T-helper 1 cell treated with Interleukin-12 subunit alpha and Interleukin-12 subunit beta and Interleukin-4 antibody, amounts not matched to agents 30 μg/mL and 1 μg/mL, for 36 hours (primary cell): ENCODE data around the gene SMAD3.

ENCODE experiments used
- H3K27ac Mint-ChIP-seq: one replicate; pipeline ENCODE4 v1.8.0; 2021; ENCODE audit warnings: mild to moderate bottlenecking, mixed read lengths
- H3K27me3 Mint-ChIP-seq: one replicate; pipeline ENCODE4 v1.8.0; 2021; ENCODE audit warnings: low read depth, mixed read lengths
- H3K36me3 Mint-ChIP-seq: one replicate; pipeline ENCODE4 v1.8.0; 2021; ENCODE audit warnings: low read depth, mixed read lengths
- H3K4me1 Mint-ChIP-seq: one replicate; pipeline ENCODE4 v1.8.0; 2021; ENCODE audit warnings: low read depth, mixed read lengths
- H3K4me3 Mint-ChIP-seq: one replicate; pipeline ENCODE4 v1.8.0; 2021; ENCODE audit warnings: mild to moderate bottlenecking, moderate library complexity, mixed read lengths
- H3K9me3 Mint-ChIP-seq: one replicate; pipeline ENCODE4 v1.8.0; 2021; ENCODE audit warnings: mixed read lengths

SMAD3 gene

DNA sequence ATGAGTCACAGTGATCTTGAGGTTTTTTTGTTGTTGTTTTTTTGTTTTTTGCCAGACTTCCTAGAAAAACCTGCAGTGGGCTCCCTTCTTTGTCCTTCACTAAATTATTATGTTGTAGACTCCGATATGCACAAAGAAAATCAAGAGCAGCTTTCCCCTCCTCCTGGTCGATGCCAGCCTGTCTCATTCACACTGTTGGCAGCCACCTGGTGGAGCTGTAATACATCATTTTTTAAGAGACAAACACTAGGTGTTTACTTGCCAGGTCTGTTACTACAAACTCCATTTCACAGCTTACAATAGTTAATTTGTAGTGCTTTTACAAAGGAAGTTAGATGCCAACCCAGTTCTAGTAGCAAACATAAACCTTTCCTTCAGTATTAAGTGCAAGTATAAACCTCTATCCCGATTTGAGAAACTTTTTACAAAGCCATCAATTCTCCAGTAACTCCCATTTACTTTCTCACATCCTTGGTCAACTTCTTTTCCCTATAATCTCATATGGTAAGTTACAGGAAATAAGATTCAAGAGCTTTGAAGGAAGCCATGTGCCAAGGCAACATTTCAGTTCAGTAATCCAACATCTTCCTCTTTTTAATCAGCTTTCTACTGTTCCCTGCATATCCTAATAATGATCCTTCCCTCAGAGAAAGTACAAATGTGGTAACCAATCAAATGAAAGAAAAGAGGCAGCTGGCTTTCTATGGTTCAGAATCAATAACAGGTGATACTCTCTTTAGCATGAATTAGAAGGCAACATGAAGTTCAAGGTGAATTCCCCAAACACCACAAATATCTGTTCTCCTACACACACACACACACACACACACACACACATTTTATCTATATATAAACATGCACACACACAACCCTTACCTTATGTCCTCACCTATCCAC, 175.1 kb downstream of the SMAD3 start:
- H3K27ac Mint-ChIP-seq = peak overlapping the region; percentile 90
- no peaks in the 10 kb centered on the region for H3K27me3 Mint-ChIP-seq
- no peaks in the 10 kb centered on the region for H3K9me3 Mint-ChIP-seq
- peak overlapping the region; percentile 72 for H3K4me3 Mint-ChIP-seq
- peaks cover 49% of the 10 kb centered on the region for H3K4me1 Mint-ChIP-seq
- peaks cover 18% of the 10 kb centered on the region for H3K36me3 Mint-ChIP-seq

DNA sequence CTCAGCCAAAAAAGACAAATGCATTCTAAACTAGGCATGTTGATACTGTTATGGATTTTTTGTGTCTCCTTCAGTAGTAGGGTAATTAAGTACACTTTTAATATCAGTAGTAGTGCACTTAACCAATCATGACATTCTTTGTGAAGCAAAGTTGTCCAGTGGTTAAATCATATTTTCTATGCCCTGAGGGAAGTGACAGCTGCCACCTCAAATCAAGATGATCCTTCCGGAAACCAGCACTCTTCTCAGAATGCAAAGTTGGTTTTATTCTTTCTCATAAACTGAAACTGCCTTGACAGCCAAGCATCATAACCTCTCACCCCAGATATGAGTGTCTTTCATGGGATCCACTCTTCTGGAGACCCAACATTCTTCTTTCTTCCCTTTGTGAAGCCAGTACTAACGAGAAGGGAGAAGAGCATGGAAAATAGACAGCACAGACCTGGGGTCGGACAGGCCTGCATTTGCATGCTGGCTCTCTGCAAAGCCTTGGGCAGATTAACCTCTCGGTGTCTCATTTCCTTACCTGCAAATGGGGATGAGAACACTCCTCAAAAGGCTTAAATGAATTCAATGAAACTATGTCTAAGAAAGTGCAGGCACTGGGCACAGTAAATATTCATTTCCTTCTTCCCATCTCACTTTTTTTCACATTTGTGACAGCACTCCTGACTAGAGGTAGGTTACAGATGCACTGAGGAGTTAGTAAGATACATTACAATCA, 175.9 kb downstream of the SMAD3 start:
- H3K27ac Mint-ChIP-seq = peak overlapping the region; percentile 90
- peaks cover 47% of the 10 kb centered on the region for H3K4me1 Mint-ChIP-seq
- H3K27me3 Mint-ChIP-seq = no peaks in the 10 kb centered on the region
- peaks cover 19% of the 10 kb centered on the region for H3K36me3 Mint-ChIP-seq
- peak overlapping the region; percentile 72 for H3K4me3 Mint-ChIP-seq
- H3K9me3 Mint-ChIP-seq = no peaks in the 10 kb centered on the region

DNA sequence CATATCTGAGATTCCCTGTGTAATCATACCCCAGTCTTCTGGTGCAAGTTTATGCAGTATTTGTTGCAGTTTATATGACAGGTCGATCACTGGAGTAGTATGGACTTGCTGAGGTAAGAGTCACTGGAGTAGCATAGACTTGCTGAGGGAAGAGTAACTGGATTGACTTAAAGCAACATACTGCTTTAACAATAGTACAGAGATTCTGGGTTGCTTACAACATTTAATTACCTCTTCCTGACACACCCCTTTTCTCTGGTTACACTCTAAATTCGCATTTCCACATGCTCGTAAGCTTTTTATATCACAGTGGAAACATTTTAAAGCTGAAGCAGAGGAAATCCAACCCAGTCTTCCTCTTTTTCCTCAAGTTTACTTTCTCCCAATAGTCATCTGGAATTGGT, 177.3 kb downstream of the SMAD3 start:
- H3K27me3 Mint-ChIP-seq = no peaks in the 10 kb centered on the region
- peaks cover 43% of the 10 kb centered on the region for H3K4me1 Mint-ChIP-seq
- H3K9me3 Mint-ChIP-seq = peaks cover 10% of the 10 kb centered on the region
- peak overlapping the region; percentile 50 for H3K27ac Mint-ChIP-seq
- H3K36me3 Mint-ChIP-seq = peaks cover 27% of the 10 kb centered on the region
- H3K4me3 Mint-ChIP-seq = no peak overlapping the region
